Peyer's patch (tissue), 4 donors: ENCODE results near the gene KCNQ5. TPM values are rescaled to one million over a fixed set of nuclear protein-coding genes. Genes with fewer than 3 reads are reported as not detected.

Source experiments
- DNase-seq, 3 donors: peaks; one replicate each; pipeline ENCODE4 v3.0.0-alpha.2; 2017 to 2019
- H3K27ac ChIP-seq, 4 donors: fragments of 200-600 bp; sonication (generic); one replicate each; pipeline ENCODE4 v1.5.1; 2016 to 2019
- H3K27me3 ChIP-seq, 2 donors: fragments of 200-600 bp; sonication (generic); one replicate each; pipeline ENCODE4 v1.5.1; 2019
- H3K36me3 ChIP-seq, 3 donors: fragments of 200-600 bp; sonication (generic); one replicate each; pipeline ENCODE4 v1.5.1; 2016 to 2019
- H3K4me1 ChIP-seq, 4 donors: fragments of 200-600 bp; sonication (generic); one replicate each; pipeline ENCODE4 v1.5.1; 2016 to 2019
- H3K4me3 ChIP-seq, 4 donors: fragments of 200-600 bp; sonication (generic); 1 replicate in 3 of 4; 2 replicates in 1 of 4; pipeline ENCODE4 v1.5.1; 2016 to 2019; ENCODE audit warnings: mild to moderate bottlenecking in 1 of 4
- H3K9me3 ChIP-seq, 4 donors: fragments of 200-600 bp; sonication (generic); one replicate each; pipeline ENCODE4 v1.5.1; 2016 to 2019; ENCODE audit warnings: mild to moderate bottlenecking in 1 of 4
- CTCF ChIP-seq, 6 experiments: fragments of 450-650 bp in 4 of 6; fragments of 200-600 bp in 2 of 6; sonication (generic) in 1 of 6; IDR thresholded peaks; one replicate each; pipeline ENCODE4 v1.5.1; 2017 to 2019; ENCODE audit warnings: antibody characterized with exemption in 6 of 6, mild to moderate bottlenecking in 3 of 6, moderate library complexity in 1 of 6
- POLR2A ChIP-seq, 2 donors: fragments of 450-650 bp; IDR thresholded peaks; one replicate each; pipeline ENCODE4 v1.5.1; 2017; ENCODE audit warnings: antibody characterized with exemption in 2 of 2, mild to moderate bottlenecking in 2 of 2, moderate library complexity in 2 of 2
- total RNA-seq, 4 donors: library from RNA; depleted of rRNA; stranded (reverse); fragments of >200 nt; gene quantifications; one replicate each; pipeline ENCODE4 v1.1.0, GENCODE V29; 2016

The KCNQ5 gene
- total RNA-seq, 4 donors from 2014 or later, result 0.27 to 5.0 (median 0.38) TPM; not detected in 1

- Histone ChIP-seq H3K4me1 (no peaks in the 10 kb centered on the region), H3K27me3 (no peaks in the 10 kb centered on the region), H3K27ac (no peak overlapping the region), H3K36me3 (no peaks in the 10 kb centered on the region), H3K9me3 (no peaks in the 10 kb centered on the region), H3K4me3 (no peak overlapping the region)
- TF ChIP-seq POLR2A (IDR thresholded peaks at IDR 0.05) (no peak), CTCF (IDR thresholded peaks at IDR 0.05) (no peak)
- DNase-seq, result no peak
Observed at GRCh38 chr6:72716916-72717315, 95.1 kb downstream of the KCNQ5 start.

- Histone ChIP-seq H3K36me3 (no peaks in the 10 kb centered on the region), H3K4me1 (no peaks in the 10 kb centered on the region), H3K4me3 (no peak overlapping the region), H3K27me3 (no peaks in the 10 kb centered on the region), H3K27ac (no peak overlapping the region), H3K9me3 (no peaks in the 10 kb centered on the region)
- TF ChIP-seq CTCF (IDR thresholded peaks at IDR 0.05) (no peak), POLR2A (IDR thresholded peaks at IDR 0.05) (no peak)
- no peak for DNase-seq
Observed at GRCh38 chr6:72720464-72720863, 98.6 kb downstream of the KCNQ5 start.

DNA sequence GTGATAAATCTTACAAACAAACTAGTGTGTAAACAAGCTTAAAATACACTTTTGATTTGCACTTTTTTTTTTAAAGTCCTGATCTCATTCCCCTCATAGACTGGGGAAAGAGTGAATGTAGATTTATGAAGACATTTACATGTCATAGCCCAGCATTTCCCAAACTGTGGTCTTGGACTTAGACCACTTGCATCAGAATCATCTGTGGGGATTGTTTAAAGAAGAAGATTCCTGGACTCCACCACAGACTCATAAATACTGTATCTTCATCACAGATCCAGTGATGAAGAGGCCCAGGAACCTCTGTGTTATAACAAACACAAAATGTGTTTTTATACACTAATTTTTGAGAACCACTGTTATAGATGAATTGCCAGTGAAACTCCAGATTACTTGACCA is 99.5 kb downstream of the KCNQ5 start:
- Histone ChIP-seq H3K27ac (no peak overlapping the region), H3K9me3 (no peaks in the 10 kb centered on the region), H3K4me1 (no peaks in the 10 kb centered on the region), H3K4me3 (no peak overlapping the region), H3K27me3 (no peaks in the 10 kb centered on the region), H3K36me3 (no peaks in the 10 kb centered on the region)
- no peak for TF ChIP-seq CTCF (IDR thresholded peaks at IDR 0.05)
- TF ChIP-seq POLR2A (IDR thresholded peaks at IDR 0.05), result no peak
- DNase-seq, result no peak

DNA sequence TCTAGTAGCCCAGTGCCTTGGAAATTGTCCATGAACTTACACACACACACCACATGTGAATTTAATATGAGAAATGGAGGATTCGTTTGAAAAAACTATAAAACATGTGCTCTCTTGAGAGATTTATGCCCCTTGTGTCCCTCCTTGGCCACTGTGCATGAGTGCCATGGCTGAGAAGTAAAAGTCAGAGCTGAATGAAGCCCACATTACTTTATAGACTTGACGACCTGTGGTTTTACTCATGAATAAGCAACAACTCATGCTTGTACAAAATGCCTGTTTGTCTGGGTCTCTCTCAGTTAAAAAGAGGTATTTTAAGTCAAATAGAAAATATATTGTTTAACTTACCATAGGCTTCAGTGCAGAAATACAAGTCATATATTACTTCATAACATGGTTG is 102.7 kb downstream of the KCNQ5 start:
- no peaks in the 10 kb centered on the region for H3K9me3 ChIP-seq
- TF ChIP-seq CTCF (IDR thresholded peaks at IDR 0.05) (no peak), POLR2A (IDR thresholded peaks at IDR 0.05) (no peak)
- no peak overlapping the region for H3K27ac ChIP-seq
- no peak for DNase-seq
- H3K4me3 ChIP-seq, result no peak overlapping the region
- no peaks in the 10 kb centered on the region for H3K4me1 ChIP-seq
- H3K36me3 ChIP-seq, result no peaks in the 10 kb centered on the region
- no peaks in the 10 kb centered on the region for H3K27me3 ChIP-seq

DNA sequence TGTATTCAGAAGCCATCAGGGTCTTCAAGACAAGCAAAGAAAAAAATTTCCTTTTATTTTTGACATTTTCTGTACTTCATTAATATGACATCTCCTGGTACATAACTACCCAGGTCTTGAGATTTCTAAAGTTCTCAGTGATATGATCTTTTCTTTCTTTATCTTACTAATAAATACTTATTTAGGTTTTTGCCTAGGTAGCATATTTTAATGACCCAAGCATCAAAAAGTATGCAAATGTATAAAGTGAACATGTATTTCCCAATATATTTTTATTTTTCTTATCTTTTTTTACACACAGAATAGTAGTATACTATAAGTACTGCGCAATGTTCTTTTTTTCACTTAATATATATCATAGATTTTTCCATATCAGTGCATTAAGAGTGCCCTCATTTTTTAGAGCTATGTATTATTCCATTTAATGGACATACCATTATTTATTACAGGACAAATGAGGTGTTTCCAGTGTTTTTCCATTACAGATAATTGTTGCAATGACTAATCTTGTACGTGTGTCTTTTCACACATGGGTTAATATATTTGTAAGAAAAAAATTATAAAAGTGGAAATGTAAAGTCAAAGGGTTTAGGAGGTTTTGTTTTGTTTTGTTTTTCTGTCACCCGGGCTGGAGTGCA is 107.0 kb downstream of the KCNQ5 start:
- no peaks in the 10 kb centered on the region for H3K9me3 ChIP-seq
- no peak overlapping the region for H3K4me3 ChIP-seq
- H3K36me3 ChIP-seq, result no peaks in the 10 kb centered on the region
- no peak for DNase-seq
- TF ChIP-seq POLR2A (IDR thresholded peaks at IDR 0.05) (no peak), CTCF (IDR thresholded peaks at IDR 0.05) (no peak)
- no peaks in the 10 kb centered on the region for H3K27me3 ChIP-seq
- no peaks in the 10 kb centered on the region for H3K4me1 ChIP-seq
- H3K27ac ChIP-seq, result no peak overlapping the region

- no peaks in the 10 kb centered on the region for H3K4me1 ChIP-seq
- no peak for TF ChIP-seq CTCF (IDR thresholded peaks at IDR 0.05)
- no peak for TF ChIP-seq POLR2A (IDR thresholded peaks at IDR 0.05)
- no peaks in the 10 kb centered on the region for H3K27me3 ChIP-seq
- H3K27ac ChIP-seq, result peak overlapping the region in 1 of 4 donors; percentile 1
- H3K4me3 ChIP-seq, result no peak overlapping the region
- H3K36me3 ChIP-seq, result no peaks in the 10 kb centered on the region
- no peak for DNase-seq
- H3K9me3 ChIP-seq, result no peaks in the 10 kb centered on the region
Observed at GRCh38 chr6:72733045-72733444, 111.2 kb downstream of the KCNQ5 start.
